C4-2B (cell line): ENCODE measurements around the gene FGF8.

Source experiments
- CTCF ChIP-seq: fragments of 450-650 bp; conservative IDR thresholded peaks from 2 replicates; pipeline ENCODE4 v1.5.1; 2017; ENCODE audit warnings: mild to moderate bottlenecking
- ZFX ChIP-seq: fragments of 450-650 bp; IDR thresholded peaks from 2 replicates; pipeline ENCODE4 v1.6.1; 2017

GRCh38 chr10:101793526-101793925, 17.6 kb upstream of the FGF8 start:
- TF ChIP-seq CTCF, result no peak
- no peak for TF ChIP-seq ZFX
